Liver (tissue), 2 donors: Measurements from ENCODE around the gene CPEB1.
"Not testable (repeated sequence)": the region's sequence is repeated elsewhere in the genome, so short reads cannot be mapped to it uniquely, and the experiment has no call there.

ENCODE experiments used
- CTCF ChIP-seq: fragments of 150-350 bp; IDR thresholded peaks from 2 replicates; pipeline ENCODE4 v1.5.1; 2017; ENCODE audit warnings: improper control_type of control experiment, low read depth, low read length; ENCODE audit not compliant: missing input control
- MAX ChIP-seq: IDR thresholded peaks from 2 replicates; pipeline ENCODE4 v1.6.1; 2016; ENCODE audit warnings: antibody characterized with exemption
- REST ChIP-seq: IDR thresholded peaks from 2 replicates; pipeline ENCODE4 v1.6.1; 2016; ENCODE audit warnings: antibody characterized with exemption, mild to moderate bottlenecking
- donor health status: healthy.

- TF ChIP-seq REST, MAX, CTCF: not testable (repeated sequence)
These were observed 139.5 kb downstream of the CPEB1 start for GRCh38 chr15:82507693-82508092.
